Thyroid gland (tissue), 4 donors: ENCODE results near the gene NRBP1. TPM values are rescaled to one million over a fixed set of nuclear protein-coding genes. Genes with fewer than 3 reads are reported as not detected.

Experiments
- DNase-seq, 2 donors: peaks; one replicate each; pipeline ENCODE4 v3.0.0-alpha.2; 2019
- H3K27ac ChIP-seq, 3 donors: fragments of 200-600 bp; sonication (generic); 1 replicate in 2 of 3; 2 replicates in 1 of 3; pipeline ENCODE4 v1.5.1; 2016 to 2019; ENCODE audit warnings: mild to moderate bottlenecking in 1 of 3, moderate library complexity in 1 of 3
- H3K27me3 ChIP-seq: fragments of 200-600 bp; sonication (generic); one replicate; pipeline ENCODE4 v1.5.1; 2019
- H3K36me3 ChIP-seq, 2 donors: fragments of 200-600 bp; sonication (generic); one replicate each; pipeline ENCODE4 v1.5.1; 2016 to 2019
- H3K4me1 ChIP-seq, 2 donors: fragments of 200-600 bp; sonication (generic); one replicate each; pipeline ENCODE4 v1.5.1; 2017 to 2019
- H3K4me3 ChIP-seq, 3 donors: fragments of 200-600 bp; sonication (generic); replicated peaks in 1 of 3; 1 replicate in 2 of 3; 2 replicates in 1 of 3; pipeline ENCODE4 v1.5.1; 2016; ENCODE audit warnings: mild to moderate bottlenecking in 1 of 3
- H3K9me3 ChIP-seq: fragments of 200-600 bp; sonication (generic); one replicate; pipeline ENCODE4 v1.5.1; 2017
- CTCF ChIP-seq, 6 experiments: fragments of 200-600 bp in 3 of 6; fragments of 450-650 bp in 3 of 6; sonication (generic) in 3 of 6; IDR thresholded peaks; one replicate each; pipeline ENCODE4 v1.5.1; 2016 to 2019; ENCODE audit warnings: antibody characterized with exemption in 6 of 6, mild to moderate bottlenecking in 2 of 6, inconsistent platforms in 1 of 6, moderate library complexity in 1 of 6
- POLR2A ChIP-seq, 2 donors: fragments of 450-650 bp; IDR thresholded peaks; one replicate each; pipeline ENCODE4 v1.6.1; 2017; ENCODE audit warnings: antibody characterized with exemption in 2 of 2, mild to moderate bottlenecking in 2 of 2, moderate library complexity in 1 of 2
- WGBS, 2 donors: methylation state at CpG; one replicate each; pipeline ENCODE4 v1.1.5; 2017; 5-methylcytosine and 5-hydroxymethylcytosine counted together
- intact Hi-C: fragments of 100-400 bp; cut with DNase I; formaldehyde crosslinking; loops from one replicate; pipeline ENCODE4 v1.15.1; 2023
- total RNA-seq, 4 donors: library from RNA; depleted of rRNA; stranded (reverse); fragments of >200 nt; gene quantifications; one replicate each; pipeline ENCODE4 v1.2.3, GENCODE V29; 2016

Gene NRBP1
- total RNA-seq, 4 donors from 2014 or later: 45.2 to 68.6 (median 63.1) TPM

GRCh38 chr2:27380626-27381545 is 47.5 kb upstream of the NRBP1 start, which contains the start of gene ZNF513:
Gene ZNF513 (minus strand): TSS chr2:27380734. CDS start chr2:27380526, 208 bp downstream.
- TF ChIP-seq CTCF (IDR thresholded peaks at IDR 0.05) (no peak), POLR2A (IDR thresholded peaks at IDR 0.05) (peak in 1 of 2 donors; percentile 62)
- Histone ChIP-seq H3K9me3 (no peaks in the 10 kb centered on the region), H3K27me3 (no peaks in the 10 kb centered on the region), H3K4me1 (peaks cover 12 to 28% of the 10 kb centered on the region in 2 donors), H3K36me3 (peaks cover 43 to 47% of the 10 kb centered on the region in 2 donors), H3K4me3 (peak within 1 kb of the TSS; percentile 3 to 79 (median 62)), H3K27ac (peak within 1 kb of the TSS; percentile 61 to 84 (median 81))
- peak; percentile 98 to 99 for DNase-seq
- intact Hi-C loops: no loop called here
- WGBS, 2 donors: 36 to 39% methylated on average over 25 to 32 of the region's 67 CpGs

- WGBS, 2 donors: 93 to 94% methylated on average over 10 of the region's 10 CpGs
- peaks cover 12 to 28% of the 10 kb centered on the region in 2 donors for H3K4me1 ChIP-seq
- no peak for DNase-seq
- peaks cover 35 to 39% of the 10 kb centered on the region in 2 donors for H3K36me3 ChIP-seq
- intact Hi-C loops: loop anchor here (2.0 kb wide), 1 partner anchor 47 kb away; the partner anchor contains the start of gene NRBP1
- no peaks in the 10 kb centered on the region for H3K27me3 ChIP-seq
- H3K4me3 ChIP-seq: no peak overlapping the region
- H3K27ac ChIP-seq: no peak overlapping the region
- TF ChIP-seq POLR2A (IDR thresholded peaks at IDR 0.05) (no peak), CTCF (IDR thresholded peaks at IDR 0.05) (no peak)
- H3K9me3 ChIP-seq: no peaks in the 10 kb centered on the region
Observed at GRCh38 chr2:27381577-27382181, 46.8 kb upstream of the NRBP1 start.

GRCh38 chr2:27390822-27391679 is 37.4 kb upstream of the NRBP1 start:
- Histone ChIP-seq H3K9me3 (no peaks in the 10 kb centered on the region), H3K27me3 (no peaks in the 10 kb centered on the region), H3K27ac (no peak overlapping the region), H3K4me3 (no peak overlapping the region), H3K4me1 (no peaks in the 10 kb centered on the region), H3K36me3 (no peaks in the 10 kb centered on the region)
- WGBS, 2 donors: 95 to 96% methylated on average over 9 of the region's 9 CpGs
- DNase-seq: no peak
- TF ChIP-seq CTCF (IDR thresholded peaks at IDR 0.05) (no peak), POLR2A (IDR thresholded peaks at IDR 0.05) (no peak)
- intact Hi-C loops: no loop called here

GRCh38 chr2:27393225-27393624 is 35.2 kb upstream of the NRBP1 start:
- H3K4me1 ChIP-seq: no peaks in the 10 kb centered on the region
- no peak overlapping the region for H3K4me3 ChIP-seq
- WGBS, 2 donors: 97 to 98% methylated on average over 33 of the region's 33 CpGs
- TF ChIP-seq POLR2A (IDR thresholded peaks at IDR 0.05): no peak
- no peak for TF ChIP-seq CTCF (IDR thresholded peaks at IDR 0.05)
- no peaks in the 10 kb centered on the region for H3K9me3 ChIP-seq
- intact Hi-C loops: no loop called here
- H3K27me3 ChIP-seq: no peaks in the 10 kb centered on the region
- H3K36me3 ChIP-seq: no peaks in the 10 kb centered on the region
- no peak for DNase-seq
- H3K27ac ChIP-seq: no peak overlapping the region
